ENCODE measurements around the gene PTCH1. TPM values are rescaled to one million over a fixed set of nuclear protein-coding genes. Genes with fewer than 3 reads are reported as not detected.

PTCH1 gene
- total RNA-seq, 1 donor from 2014 or later = 1.6 TPM

GRCh38 chr9:95552814-95553546 lies 36.2 kb upstream of the PTCH1 start:
- TF ChIP-seq CTCF (IDR thresholded peaks at IDR 0.05; ENCODE audit: insufficient read depth, low read length, severe bottlenecking) = no peak
- DNase-seq (ENCODE audit: low read depth) (peak; percentile 3), FAIRE-seq (no peak)
- no peaks in the 10 kb centered on the region for H3K27me3 ChIP-seq (ENCODE audit: control insufficient read depth, insufficient read depth, low read length)
- H3K4me3 ChIP-seq (ENCODE audit: low read depth, low read length) = peak overlapping the region; percentile 26
- no peaks in the 10 kb centered on the region for H3K36me3 ChIP-seq (ENCODE audit: control insufficient read depth, insufficient read depth, low read length)

- TF ChIP-seq CTCF (IDR thresholded peaks at IDR 0.05; ENCODE audit: insufficient read depth, low read length, severe bottlenecking) = no peak
- Histone ChIP-seq H3K36me3 (ENCODE audit: control insufficient read depth, insufficient read depth, low read length) (no peaks in the 10 kb centered on the region), H3K27me3 (ENCODE audit: control insufficient read depth, insufficient read depth, low read length) (no peaks in the 10 kb centered on the region), H3K4me3 (ENCODE audit: low read depth, low read length) (no peak overlapping the region)
- DNase-seq (ENCODE audit: low read depth) (no peak), FAIRE-seq (no peak)
These were observed 35.5 kb upstream of the PTCH1 start for GRCh38 chr9:95552255-95552654.

GRCh38 chr9:95551406-95551805 lies 34.6 kb upstream of the PTCH1 start:
- FAIRE-seq (no peak), DNase-seq (ENCODE audit: low read depth) (no peak)
- Histone ChIP-seq H3K4me3 (ENCODE audit: low read depth, low read length) (no peak overlapping the region), H3K36me3 (ENCODE audit: control insufficient read depth, insufficient read depth, low read length) (no peaks in the 10 kb centered on the region), H3K27me3 (ENCODE audit: control insufficient read depth, insufficient read depth, low read length) (no peaks in the 10 kb centered on the region)
- no peak for TF ChIP-seq CTCF (IDR thresholded peaks at IDR 0.05; ENCODE audit: insufficient read depth, low read length, severe bottlenecking)

- Histone ChIP-seq H3K4me3 (ENCODE audit: low read depth, low read length) (no peak overlapping the region), H3K27me3 (ENCODE audit: control insufficient read depth, insufficient read depth, low read length) (no peaks in the 10 kb centered on the region), H3K36me3 (ENCODE audit: control insufficient read depth, insufficient read depth, low read length) (no peaks in the 10 kb centered on the region)
- no peak for TF ChIP-seq CTCF (IDR thresholded peaks at IDR 0.05; ENCODE audit: insufficient read depth, low read length, severe bottlenecking)
- FAIRE-seq = no peak
- DNase-seq (ENCODE audit: low read depth) = no peak
These were observed 29.2 kb upstream of the PTCH1 start for GRCh38 chr9:95545831-95546567.

DNA sequence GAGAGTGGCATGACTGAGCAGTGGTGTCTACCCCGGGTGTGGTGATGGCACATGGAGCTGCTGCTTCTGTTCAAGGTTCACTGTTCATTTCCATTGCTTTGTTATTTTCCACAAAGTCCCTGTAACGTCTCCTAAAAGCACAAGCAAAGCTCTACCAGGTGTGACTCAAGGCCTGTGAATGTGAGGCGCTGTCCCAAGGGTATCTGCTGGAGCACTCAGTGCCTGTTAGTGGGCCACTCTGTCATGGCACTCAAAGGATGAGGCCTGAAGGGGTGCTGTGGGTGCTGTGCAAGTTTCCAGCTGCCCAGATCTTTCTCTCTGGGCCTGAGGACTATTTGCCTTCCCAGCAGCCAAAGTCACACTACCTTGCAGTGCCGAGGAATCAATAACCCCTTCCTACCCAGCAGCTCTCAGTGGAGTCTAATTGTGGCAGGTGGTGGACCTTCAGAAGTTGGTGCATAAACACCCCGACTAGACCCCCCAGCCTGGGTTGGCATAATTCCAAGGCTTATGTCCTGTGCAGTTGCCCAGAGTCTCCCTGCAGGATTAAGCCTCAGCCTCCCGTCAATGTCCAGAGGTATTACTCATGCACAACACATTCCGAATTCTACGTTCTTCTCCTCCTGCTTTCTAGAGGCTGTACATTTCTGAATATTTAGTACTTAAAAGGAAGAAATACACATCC lies 17.4 kb upstream of the PTCH1 start:
- H3K4me3 ChIP-seq (ENCODE audit: low read depth, low read length) = no peak overlapping the region
- TF ChIP-seq CTCF (IDR thresholded peaks at IDR 0.05; ENCODE audit: insufficient read depth, low read length, severe bottlenecking) = no peak
- H3K36me3 ChIP-seq (ENCODE audit: control insufficient read depth, insufficient read depth, low read length) = no peaks in the 10 kb centered on the region
- H3K27me3 ChIP-seq (ENCODE audit: control insufficient read depth, insufficient read depth, low read length) = no peaks in the 10 kb centered on the region
- DNase-seq (ENCODE audit: low read depth) (no peak), FAIRE-seq (no peak)

Measured in bronchial epithelial cell (primary cell).